Measurements from ENCODE around the gene HIVEP3. TPM values are rescaled to one million over a fixed set of nuclear protein-coding genes. Genes with fewer than 3 reads are reported as not detected.

Gene HIVEP3
- polyA plus RNA-seq, 3 donors, result 1.3 to 18.5 (median 4.6) TPM

DNA sequence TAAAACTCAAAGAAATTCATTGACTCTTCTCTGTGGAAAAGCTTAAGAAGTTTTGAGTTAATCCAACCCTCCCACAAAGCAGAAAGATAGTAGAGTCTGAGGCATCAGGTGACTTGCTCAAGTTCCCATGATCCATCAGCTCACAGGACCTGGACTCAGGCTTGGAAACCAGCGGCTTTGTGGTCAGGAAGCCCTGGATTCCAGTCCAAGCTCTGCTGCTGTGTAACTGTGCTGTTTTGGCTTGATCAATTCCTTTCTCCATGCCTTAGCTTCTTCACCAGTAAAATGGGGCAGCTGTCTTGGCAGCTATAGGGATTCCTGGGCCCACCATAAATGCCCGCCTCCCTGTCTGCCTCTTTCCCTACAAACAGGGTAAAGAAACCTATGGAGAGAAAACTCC, 180.2 kb downstream of the HIVEP3 start:
- no peak overlapping the region for H3K27ac ChIP-seq (ENCODE audit: low read depth, low read length)
- WGBS, 3 donors, result 82 to 91% (median 86%) methylated on average over 2 of the region's 2 CpGs

DNA sequence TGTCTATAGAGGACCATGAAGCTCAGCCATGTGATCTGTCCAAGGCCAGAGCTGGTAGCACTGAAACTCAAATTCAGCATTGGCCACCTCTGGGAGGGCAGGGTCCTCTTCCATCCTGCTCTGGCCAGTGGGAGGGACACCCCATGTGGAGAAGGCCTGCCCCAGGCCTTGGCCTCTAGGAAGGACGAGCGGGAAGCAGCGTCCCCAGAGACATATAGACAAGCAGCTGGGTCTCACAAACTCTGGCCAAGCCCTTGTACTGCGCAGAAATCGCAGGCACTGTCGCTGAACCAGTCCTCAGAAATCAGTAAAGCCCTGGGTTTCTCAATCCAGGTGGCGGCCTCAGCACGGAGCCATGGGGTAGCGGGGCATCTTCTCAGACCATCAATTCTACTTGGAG, 180.7 kb downstream of the HIVEP3 start:
- H3K27ac ChIP-seq (ENCODE audit: low read depth, low read length), result no peak overlapping the region
- WGBS, 3 donors, result 87 to 97% (median 88%) methylated on average over 9 of the region's 9 CpGs

DNA sequence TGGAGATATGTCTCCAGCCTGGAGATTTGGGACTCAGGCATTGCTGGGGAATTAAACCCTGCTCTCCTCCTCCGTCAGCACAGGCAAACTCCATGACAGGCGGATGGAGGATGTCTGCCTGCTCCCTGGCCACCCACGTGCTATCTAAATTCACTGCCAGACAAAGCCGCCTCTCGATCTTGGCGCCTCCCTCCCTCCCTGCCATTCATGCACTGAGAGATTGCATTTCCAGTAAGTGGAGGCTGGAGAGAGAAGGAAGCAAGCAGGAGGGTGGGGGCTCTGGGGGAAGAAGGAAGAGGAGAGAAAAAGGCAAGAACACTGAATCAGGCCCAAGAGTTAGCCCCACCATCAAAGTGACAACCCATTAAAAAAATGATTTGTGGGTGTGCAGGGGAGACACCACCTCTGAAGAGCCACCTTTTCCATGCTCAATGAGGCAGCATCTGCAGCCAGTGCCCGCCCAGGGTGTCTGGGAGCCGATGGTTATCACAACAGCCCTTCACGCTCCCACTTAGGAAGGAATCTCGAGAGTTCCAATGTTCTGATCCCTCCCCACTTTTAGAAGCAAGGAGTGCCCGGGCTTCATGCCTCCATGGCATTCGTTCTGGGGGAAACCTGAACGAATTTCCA, 183.0 kb downstream of the HIVEP3 start:
- WGBS, 3 donors, result 57 to 78% (median 67%) methylated on average over 13 of the region's 13 CpGs
- no peak overlapping the region for H3K27ac ChIP-seq (ENCODE audit: low read depth, low read length)

DNA sequence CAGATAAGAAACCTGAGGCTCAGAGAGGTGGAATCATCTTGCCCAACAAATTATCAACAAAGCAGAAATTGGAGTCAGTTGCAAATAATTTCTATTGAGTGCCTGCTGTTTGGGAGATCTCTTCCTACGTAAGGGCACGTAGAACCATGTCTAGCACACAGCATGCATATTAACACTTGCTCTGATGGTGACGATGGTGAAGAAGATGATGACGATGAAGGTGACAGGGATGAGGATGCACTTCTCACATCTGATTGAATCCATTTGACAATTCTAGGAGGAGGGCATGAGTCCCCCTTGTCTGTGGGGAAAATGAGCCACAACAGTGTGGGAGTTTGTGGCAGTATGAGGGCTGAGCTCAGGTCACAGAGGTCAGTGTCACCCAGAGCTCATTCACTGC, 183.6 kb downstream of the HIVEP3 start:
- no peak overlapping the region for H3K27ac ChIP-seq (ENCODE audit: low read depth, low read length)
- 92 to 96% (median 94%) methylated on average over 4 of the region's 4 CpGs for WGBS, 3 donors

DNA sequence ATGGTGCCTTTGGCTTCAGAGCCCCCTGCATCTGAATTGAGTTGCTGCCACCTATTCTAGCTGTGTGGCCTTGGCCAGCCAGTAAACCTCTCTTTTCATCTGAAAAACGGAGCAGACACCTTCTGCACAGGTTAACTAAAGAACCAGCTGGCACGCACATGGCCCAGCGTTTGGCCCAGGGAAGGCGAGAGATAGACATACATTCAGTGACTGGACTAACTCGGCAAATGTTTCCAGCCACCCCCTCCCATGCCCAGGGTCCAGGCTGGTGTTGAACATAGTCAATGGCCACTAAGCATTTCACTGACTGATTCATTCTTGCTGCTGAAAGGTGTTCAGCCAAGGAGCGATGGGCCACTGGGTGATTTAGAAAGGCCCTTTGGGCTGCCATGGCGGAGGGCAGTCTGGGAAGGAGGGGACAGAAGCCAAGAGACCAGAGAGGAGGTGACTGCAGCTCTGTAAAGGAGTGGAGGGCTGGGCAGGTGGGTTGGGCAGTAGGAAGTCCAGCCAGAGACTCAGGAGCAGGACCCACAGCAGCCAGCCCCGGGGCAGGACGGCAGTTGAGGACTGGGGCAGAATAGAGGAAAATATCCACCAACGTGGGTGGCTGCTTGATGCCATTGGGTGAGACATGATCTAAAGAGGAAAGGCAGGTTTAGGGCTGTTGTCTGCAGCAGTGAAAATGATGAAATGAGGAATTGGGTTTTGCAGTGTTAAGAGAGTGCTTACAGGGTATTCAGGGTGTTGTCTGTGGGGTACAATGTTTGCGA, 184.3 kb downstream of the HIVEP3 start:
- H3K27ac ChIP-seq (ENCODE audit: low read depth, low read length), result no peak overlapping the region
- 82 to 90% (median 82%) methylated on average over 11 of the region's 11 CpGs for WGBS, 3 donors

DNA sequence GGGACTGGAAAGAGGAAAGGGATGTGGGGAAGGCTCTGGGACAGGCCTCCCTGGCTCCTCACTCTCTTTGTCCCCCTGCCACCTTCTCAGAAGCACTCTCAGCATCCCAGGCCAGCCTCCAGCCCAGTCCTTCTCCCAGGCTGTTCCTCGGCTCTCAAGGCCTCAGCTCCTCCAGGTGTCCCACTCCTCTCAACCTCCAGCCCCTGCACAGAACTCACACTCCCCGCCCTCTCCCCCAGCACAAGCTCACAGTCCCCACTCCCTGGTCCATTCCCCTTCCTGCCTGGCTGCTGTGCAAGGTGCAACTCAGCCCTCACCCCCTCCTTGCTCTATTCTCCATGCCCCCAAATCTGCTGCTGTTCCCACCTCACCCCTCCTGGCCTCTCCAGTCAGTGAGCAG, 185.0 kb downstream of the HIVEP3 start:
- H3K27ac ChIP-seq (ENCODE audit: low read depth, low read length), result no peak overlapping the region
- WGBS, 3 donors, result 86 to 97% (median 94%) methylated on average over 2 of the region's 2 CpGs

DNA sequence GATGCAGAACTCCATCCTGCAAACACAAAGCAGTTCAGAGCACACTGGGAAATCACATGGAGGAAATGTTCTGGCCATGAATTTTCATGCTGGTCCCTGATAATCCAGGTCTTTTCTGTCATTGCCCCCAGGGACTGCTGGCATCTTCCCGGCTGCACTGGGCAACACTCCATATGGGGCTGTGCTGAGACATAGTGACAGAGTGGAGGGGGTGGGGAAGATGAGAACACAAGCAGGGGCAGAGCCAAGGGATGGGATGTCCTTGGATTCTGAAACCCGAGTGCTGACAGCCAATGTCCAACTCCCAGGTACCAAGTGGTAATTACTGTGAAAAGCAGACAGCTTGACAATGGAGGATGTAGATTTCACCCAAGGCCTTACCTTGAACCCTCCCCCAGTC, 185.7 kb downstream of the HIVEP3 start:
- no peak overlapping the region for H3K27ac ChIP-seq (ENCODE audit: low read depth, low read length)
- WGBS, 3 donors, result 58 to 80% (median 73%) methylated on average over 2 of the region's 2 CpGs

DNA sequence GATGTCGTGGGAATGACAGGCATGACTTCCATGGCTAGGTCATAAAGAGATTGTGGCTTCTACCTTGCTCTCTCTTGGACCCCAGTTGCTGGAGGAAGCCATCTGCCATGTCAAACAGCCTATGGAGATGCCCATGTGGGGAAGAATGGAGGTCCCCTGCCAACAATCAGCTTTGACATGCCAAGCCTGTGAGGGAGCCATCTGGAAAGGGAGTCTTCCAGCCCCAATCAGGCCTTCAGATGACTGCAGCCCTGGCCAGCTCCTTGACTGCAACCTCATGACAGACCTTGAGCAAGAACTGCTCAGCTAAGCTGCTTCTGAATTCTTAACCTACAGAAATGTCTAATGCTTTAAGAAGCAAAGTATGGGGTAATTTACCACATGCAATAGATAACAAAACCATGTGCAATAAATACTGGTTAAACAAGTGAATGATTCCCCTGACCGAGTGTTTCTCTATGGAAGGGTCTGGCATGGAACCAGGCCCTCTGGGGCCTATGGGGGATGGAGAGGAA, 187.1 kb downstream of the HIVEP3 start:
- H3K27ac ChIP-seq (ENCODE audit: low read depth, low read length), result no peak overlapping the region
- 76 to 97% (median 81%) methylated on average over 2 of the region's 2 CpGs for WGBS, 3 donors

DNA sequence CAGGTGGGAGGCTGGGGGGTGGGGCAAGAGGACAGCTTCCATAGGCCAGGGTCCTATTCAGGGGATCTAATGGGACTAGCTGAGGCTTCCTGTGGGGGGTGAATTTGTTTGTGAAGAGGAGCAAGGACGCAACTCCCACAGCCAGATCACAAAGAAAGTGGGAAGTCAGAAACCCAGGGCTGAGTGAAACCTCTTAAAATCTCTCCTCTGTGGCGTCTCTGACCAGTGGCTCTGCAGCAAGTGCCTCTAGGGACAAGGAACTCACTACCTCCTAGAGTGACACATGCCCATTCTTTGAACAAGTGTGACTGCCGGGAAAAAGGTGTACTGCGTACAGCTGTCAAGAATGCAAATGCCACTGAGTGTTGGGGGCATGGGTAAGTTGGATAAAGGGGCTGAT, 187.9 kb downstream of the HIVEP3 start:
- 89 to 94% (median 90%) methylated on average over 4 of the region's 4 CpGs for WGBS, 3 donors
- no peak overlapping the region for H3K27ac ChIP-seq (ENCODE audit: low read depth, low read length)

DNA sequence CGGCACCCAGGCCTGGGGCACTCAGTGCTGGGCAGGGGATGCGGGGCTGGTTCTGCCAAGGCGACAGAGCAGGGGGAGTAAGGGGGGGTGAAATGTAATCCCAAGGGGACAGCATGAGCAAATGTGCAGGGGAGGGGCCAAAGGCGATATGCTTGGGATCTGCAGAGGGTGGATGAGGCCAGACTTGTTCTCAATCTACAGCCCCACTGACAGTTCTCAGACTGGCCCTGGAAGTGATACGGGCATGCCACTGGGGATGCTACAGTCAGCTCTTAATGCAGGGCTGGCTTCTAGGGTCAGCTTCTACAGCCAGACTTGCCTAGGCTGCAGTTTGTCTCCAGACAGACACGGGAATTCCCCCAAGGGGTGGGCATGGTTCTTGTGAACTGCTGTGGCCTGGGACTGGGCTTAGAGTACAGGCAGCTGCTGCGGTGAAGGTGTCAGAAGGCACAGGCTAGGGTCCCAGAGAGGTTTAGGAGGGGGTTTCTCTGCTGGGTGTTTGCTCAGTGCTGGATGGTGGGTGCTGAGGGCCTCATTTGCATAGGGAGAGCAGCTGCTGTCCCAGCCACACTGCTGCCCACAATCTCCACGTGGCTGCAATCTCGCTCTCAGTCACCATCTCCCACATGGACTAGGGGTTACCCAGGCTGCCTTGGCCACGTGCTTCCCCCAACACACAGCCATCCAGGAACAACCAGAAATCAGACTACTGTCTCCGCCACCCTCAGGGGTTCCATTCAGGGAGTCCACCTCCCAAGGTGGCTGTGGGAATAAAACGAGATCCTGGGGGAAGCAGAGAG, 190.1 kb downstream of the HIVEP3 start:
- WGBS, 3 donors, result 64 to 72% (median 70%) methylated on average over 12 of the region's 12 CpGs

DNA sequence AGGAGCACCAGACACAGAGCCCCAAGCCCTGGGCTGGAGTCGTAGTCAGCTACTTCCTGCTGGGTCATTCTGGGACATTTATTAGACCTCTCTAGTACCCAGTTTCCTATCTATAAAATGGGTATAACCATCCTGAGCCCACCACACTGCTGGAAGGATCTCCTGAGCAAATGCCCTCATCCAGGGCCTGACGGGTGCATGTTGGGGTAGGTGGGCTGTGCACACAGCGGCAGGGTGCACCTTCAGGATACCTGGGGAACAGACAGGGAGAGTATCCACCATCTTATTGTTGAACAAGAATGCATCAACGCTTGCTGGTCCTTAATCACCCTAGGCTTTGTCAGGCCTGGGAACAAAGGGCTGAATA, 191.0 kb downstream of the HIVEP3 start:
- no peak overlapping the region for H3K27ac ChIP-seq (ENCODE audit: low read depth, low read length)
- 79 to 94% (median 79%) methylated on average over 4 of the region's 4 CpGs for WGBS, 3 donors

More for the DNA sequence above, 190.1 kb downstream of the HIVEP3 start:
- no peak overlapping the region for H3K27ac ChIP-seq (ENCODE audit: low read depth, low read length)

DNA sequence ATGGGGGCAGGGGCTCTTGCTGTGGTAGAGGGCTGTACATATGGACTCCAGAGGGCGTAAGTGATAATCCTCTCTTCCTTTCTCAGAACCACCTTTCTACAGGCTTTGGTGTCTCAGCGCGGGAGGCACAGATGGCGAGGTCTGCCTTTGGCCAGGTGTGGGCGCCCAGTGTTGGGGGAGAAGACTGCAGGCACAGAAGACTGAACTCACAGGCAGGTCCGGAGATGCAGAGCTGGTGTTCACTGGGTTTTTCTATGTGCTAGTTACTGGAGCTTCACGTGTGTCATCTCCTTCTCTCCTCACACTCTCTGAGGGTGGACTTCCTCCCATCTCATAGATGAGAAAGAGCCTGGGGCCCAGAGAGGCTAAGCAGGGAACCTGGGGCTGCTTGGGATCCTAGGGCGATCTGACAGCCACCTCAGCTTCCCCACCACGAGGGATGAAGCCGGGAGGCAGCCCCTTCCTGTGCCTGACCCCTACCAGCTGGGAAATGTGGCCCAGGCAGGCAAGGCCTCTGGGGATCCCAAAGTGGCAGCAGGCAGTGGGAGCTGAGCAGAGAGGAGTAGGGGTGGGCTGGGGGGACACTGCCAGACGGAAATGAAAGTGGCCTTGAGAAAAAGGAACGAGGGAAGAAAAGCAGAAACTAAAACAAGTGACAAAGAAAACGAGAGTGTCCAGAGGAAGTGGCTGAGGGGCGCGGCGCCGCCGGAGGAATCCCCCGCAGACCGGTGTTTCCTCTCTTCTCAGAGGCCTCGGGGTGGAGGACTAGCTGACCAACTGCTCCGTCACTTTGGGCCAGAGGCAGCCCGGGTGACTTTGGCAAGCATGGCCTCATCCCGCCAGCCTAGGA, 191.6 kb downstream of the HIVEP3 start:
- 40 to 72% (median 52%) methylated on average over 24 of the region's 24 CpGs for WGBS, 3 donors
- H3K27ac ChIP-seq (ENCODE audit: low read depth, low read length), result no peak overlapping the region

DNA sequence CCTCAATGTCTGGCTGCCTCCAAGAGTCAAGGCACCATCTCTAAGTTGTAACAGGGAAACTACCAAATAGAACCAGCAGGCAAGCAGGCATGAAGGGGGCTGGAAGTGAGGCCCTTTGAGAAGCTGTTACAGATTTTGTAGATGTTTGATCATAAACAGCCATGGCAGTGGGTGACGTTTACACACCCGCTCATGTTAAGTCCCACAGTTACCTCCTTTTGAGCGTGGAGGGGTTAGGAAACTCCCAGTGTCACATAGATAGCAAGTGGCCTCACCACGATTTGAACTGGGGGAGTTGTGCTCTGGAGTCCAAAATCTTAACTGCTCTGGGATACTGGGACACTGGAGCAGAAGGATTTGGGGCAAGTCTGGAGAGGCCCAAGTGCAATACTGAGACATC, 192.4 kb downstream of the HIVEP3 start:
- 74 to 83% (median 80%) methylated on average over 4 of the region's 4 CpGs for WGBS, 3 donors
- no peak overlapping the region for H3K27ac ChIP-seq (ENCODE audit: low read depth, low read length)

DNA sequence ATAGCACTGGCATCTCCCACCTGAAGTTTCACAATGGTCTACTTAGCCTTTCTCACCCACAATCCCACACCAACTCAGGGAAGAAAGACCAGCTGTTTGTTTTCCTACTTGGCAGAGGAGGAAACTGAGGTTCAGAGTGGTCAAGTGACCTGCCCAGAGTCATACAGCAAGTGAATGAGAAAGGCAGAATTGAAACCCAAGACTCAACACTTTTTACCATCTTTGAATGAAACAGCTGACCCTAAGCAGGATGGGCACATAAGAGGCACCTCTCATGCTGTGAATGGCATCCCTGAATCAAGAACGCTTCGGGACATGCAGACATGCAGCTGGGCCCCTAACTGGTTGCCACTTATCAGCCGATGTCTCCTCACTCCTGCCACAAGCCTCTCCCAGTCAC, 193.8 kb downstream of the HIVEP3 start:
- WGBS, 3 donors, result 91 to 100% (median 92%) methylated on average over 3 of the region's 3 CpGs
- no peak overlapping the region for H3K27ac ChIP-seq (ENCODE audit: low read depth, low read length)

DNA sequence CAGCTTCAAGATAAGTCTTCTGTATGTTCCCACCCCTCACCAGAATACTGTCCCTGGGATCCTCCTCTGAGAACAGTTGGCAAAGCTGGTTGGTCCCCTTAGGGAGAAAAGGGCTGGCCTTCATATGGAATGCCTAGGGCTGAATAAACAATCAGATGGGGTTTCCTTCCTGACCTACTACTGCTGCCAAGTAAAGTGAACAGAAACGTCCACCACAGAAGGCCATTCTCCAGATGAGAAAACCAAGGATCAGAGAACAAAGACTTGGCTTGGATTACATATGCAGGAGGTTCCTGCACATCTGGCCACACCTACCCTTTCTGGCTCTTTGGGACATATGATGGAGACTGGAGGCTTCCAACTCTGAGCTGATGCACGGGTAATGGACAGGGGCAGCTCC, 194.5 kb downstream of the HIVEP3 start:
- H3K27ac ChIP-seq (ENCODE audit: low read depth, low read length), result no peak overlapping the region
- 36 to 51% (median 39%) methylated on average over 2 of the region's 2 CpGs for WGBS, 3 donors

DNA sequence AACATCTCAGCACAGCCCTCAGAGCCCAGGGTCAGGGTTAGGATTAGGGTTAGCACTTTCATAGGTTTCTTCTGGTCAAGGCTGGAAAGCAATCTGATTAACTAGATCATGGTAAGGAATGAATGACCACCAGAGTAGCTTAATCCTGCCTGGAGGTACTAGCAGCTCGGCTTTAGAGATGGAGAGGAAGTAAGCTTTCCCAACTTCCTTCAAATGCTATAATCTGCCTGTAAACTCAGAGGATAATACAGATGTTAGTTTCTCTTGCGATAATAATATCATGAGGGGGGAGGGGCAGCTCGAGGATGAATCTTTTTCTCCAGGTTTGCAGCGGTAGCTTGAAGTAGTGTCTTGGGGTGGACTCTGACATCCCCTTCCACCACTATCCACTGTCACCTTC, 194.9 kb downstream of the HIVEP3 start:
- no peak overlapping the region for H3K27ac ChIP-seq (ENCODE audit: low read depth, low read length)
- 33 to 71% (median 46%) methylated on average over 4 of the region's 4 CpGs for WGBS, 3 donors

DNA sequence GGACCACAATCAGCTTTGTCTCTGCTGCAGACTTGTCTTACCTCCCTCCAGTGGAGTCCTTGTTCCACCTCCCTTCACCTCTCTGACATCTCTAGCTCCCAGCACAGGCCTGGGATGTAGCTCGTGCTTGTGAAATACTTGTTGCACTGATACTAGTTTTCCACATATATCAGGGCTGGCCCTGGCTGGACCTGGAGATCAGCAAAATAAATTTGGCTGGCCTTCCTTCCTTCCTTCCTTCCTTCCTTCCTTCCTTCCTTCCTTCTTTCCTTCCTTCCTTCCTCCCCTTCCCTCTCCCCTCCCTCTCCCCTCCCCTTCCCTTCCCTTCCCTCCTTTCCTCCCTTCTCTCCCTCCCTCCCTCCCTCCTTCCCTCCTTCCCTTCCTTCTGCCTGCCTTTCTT, 196.5 kb downstream of the HIVEP3 start:
- 78 to 82% (median 79%) methylated on average over 1 of the region's 1 CpG for WGBS, 3 donors
- no peak overlapping the region for H3K27ac ChIP-seq (ENCODE audit: low read depth, low read length)

DNA sequence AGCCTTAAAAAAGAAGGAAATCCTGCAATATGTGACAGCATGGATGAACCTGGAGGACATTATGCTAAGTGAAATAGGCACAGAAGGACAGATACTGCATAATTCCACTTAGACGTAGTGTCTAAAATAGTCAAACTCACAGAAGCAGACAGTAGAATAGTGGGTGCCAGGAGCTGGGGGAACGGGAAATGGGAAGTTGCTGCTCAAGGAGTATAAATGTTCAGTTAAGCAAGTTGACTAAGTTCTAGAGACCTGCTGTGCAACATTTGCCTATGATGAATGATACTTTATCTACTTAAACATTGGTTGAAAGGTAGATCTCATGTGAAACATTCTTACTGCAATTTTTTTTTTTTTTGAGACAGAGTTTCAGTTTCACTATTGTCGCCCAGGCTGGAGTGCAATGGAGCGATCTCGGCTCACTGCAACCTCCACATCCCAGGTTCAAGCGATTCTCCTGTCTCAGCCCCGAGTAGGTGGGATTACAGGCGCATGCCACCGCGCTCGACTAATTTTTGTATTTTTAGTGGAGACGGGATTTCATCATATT, 197.8 kb downstream of the HIVEP3 start:
- no peak overlapping the region for H3K27ac ChIP-seq (ENCODE audit: low read depth, low read length)
- WGBS, 3 donors, result 87 to 94% (median 89%) methylated on average over 12 of the region's 12 CpGs

Measured in adipose tissue (tissue), 3 donors.